Measurements from ENCODE around the gene CHRNA10. TPM values are rescaled to one million over a fixed set of nuclear protein-coding genes. Genes with fewer than 3 reads are reported as not detected.
"Not testable (repeated sequence)": the region's sequence is repeated elsewhere in the genome, so short reads cannot be mapped to it uniquely, and the experiment has no call there.

Gene CHRNA10
- total RNA-seq, 2 experiments from 2014 or later = 2.6 to 3.3 TPM

DNA sequence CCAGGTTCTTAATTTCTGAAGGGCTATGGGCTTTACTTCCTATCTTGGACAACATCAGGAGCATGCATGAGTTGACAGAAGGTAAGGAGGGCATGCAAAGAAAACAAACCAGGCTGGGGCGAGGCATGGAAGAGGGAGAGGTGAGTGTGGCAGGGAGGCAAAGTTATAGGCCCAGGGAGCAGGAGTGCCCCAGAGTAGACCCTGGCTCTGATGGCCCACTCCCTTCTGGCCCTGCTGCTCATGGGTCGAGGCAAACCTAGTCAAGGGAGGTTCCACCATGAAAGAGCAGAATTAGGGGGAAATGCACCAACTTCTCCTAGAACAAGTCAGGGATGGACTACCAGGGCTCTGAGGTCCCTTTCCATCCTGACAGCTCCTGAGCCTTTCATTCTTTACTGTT, 10.2 kb downstream of the CHRNA10 start:
- Histone ChIP-seq H3K4me2 (ENCODE audit: low read length) (no peak overlapping the region), H3K79me2 (ENCODE audit: insufficient read depth, low read depth, low read length) (no peaks in the 10 kb centered on the region), H3K27ac (ENCODE audit: low read depth, low read length, poor library complexity, severe bottlenecking) (no peak overlapping the region), H2AFZ (ENCODE audit: low read length) (no peak overlapping the region), H3K9me2 (ENCODE audit: insufficient read depth, low read length) (no peaks in the 10 kb centered on the region), H3K4me3 (ENCODE audit: low read depth, low read length, poor library complexity, severe bottlenecking) (no peak overlapping the region), H3K4me1 (ENCODE audit: insufficient read depth, low read length, poor library complexity, severe bottlenecking) (no peaks in the 10 kb centered on the region), H3K9me3 (ENCODE audit: low read length) (no peaks in the 10 kb centered on the region), H3K36me3 (ENCODE audit: insufficient read depth, low read length) (peaks cover 7% of the 10 kb centered on the region; the same call in 1 of the 2 replicates), H4K20me1 (ENCODE audit: insufficient read depth, low read length) (no peaks in the 10 kb centered on the region)
- intact Hi-C loops (cut with micrococcal nuclease; ENCODE audit: unreplicated experiment) = no loop called here
- TF ChIP-seq, protein P1, sequence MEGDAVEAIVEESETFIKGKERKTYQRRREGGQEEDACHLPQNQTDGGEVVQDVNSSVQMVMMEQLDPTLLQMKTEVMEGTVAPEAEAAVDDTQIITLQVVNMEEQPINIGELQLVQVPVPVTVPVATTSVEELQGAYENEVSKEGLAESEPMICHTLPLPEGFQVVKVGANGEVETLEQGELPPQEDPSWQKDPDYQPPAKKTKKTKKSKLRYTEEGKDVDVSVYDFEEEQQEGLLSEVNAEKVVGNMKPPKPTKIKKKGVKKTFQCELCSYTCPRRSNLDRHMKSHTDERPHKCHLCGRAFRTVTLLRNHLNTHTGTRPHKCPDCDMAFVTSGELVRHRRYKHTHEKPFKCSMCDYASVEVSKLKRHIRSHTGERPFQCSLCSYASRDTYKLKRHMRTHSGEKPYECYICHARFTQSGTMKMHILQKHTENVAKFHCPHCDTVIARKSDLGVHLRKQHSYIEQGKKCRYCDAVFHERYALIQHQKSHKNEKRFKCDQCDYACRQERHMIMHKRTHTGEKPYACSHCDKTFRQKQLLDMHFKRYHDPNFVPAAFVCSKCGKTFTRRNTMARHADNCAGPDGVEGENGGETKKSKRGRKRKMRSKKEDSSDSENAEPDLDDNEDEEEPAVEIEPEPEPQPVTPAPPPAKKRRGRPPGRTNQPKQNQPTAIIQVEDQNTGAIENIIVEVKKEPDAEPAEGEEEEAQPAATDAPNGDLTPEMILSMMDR (conservative IDR thresholded peaks at IDR 0.05; ENCODE audit: low read length) = no peak
- no peak for TF ChIP-seq EZH2phosphoT487 (IDR thresholded peaks at IDR 0.05; ENCODE audit: borderline replicate concordance, low read depth, low read length)
- BruUV-seq (replicated peaks) = no TSS peak
- CTCF ChIA-PET (ENCODE audit: unreplicated experiment) = no interaction called here
- POLR2A ChIA-PET = no interaction called here
- no peak for DNase-seq (ENCODE audit: low spot score)

DNA sequence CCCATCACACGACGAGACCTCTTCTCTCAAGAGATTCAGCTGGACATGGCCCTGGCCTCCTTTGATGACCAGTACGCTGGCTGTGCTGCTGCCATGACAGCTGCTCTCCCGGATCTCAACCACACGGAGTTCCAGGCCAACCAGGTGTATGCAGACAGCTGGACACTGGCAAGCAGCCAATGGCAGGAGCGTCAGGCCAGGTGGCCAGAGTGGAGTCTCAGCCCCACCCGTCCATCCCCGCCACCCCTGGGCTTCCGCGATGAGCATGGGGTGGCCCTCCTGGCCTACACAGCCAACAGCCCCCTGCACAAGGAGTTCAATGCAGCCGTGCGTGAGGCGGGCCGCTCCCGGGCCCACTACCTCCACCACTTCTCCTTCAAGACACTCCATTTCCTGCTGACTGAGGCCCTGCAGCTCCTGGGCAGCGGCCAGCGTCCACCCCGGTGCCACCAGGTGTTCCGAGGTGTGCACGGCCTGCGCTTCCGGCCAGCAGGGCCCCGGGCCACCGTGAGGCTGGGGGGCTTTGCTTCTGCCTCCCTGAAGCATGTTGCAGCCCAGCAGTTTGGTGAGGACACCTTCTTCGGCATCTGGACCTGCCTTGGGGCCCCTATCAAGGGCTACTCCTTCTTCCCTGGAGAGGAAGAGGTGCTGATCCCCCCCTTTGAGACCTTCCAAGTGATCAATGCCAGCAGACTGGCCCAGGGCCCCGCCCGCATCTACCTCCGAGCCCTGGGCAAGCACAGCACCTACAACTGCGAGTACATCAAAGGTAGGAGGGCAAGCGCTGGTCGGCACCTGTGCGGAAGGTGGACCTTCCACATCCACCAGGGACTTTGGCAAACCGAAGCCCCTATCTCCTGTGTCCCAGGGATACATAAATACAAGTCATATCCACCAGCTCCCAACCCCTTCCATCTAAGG, 11.3 kb downstream of the CHRNA10 start:
- TF ChIP-seq, protein P1 (conservative IDR thresholded peaks at IDR 0.05; ENCODE audit: low read length) = no peak
- no peak for TF ChIP-seq EZH2phosphoT487 (IDR thresholded peaks at IDR 0.05; ENCODE audit: borderline replicate concordance, low read depth, low read length)
- CTCF ChIA-PET (ENCODE audit: unreplicated experiment) = no interaction called here
- H3K9me3 ChIP-seq (ENCODE audit: low read length) = no peaks in the 10 kb centered on the region
- POLR2A ChIA-PET = no interaction called here
- no TSS peak for BruUV-seq (replicated peaks)
- no peaks in the 10 kb centered on the region for H4K20me1 ChIP-seq (ENCODE audit: insufficient read depth, low read length)
- no peak overlapping the region for H2AFZ ChIP-seq (ENCODE audit: low read length)
- H3K4me3 ChIP-seq (ENCODE audit: low read depth, low read length, poor library complexity, severe bottlenecking) = no peak overlapping the region
- 0 out of 2 replicates have a peak, but pooled peaks cover 3% of the 10 kb centered on the region for H3K36me3 ChIP-seq (ENCODE audit: insufficient read depth, low read length)
- H3K4me1 ChIP-seq (ENCODE audit: insufficient read depth, low read length, poor library complexity, severe bottlenecking) = no peaks in the 10 kb centered on the region
- no peak overlapping the region for H3K27ac ChIP-seq (ENCODE audit: low read depth, low read length, poor library complexity, severe bottlenecking)
- H3K79me2 ChIP-seq (ENCODE audit: insufficient read depth, low read depth, low read length) = no peaks in the 10 kb centered on the region
- H3K4me2 ChIP-seq (ENCODE audit: low read length) = no peak overlapping the region
- intact Hi-C loops (cut with micrococcal nuclease; ENCODE audit: unreplicated experiment) = no loop called here
- no peak for DNase-seq (ENCODE audit: low spot score)
- no peaks in the 10 kb centered on the region for H3K9me2 ChIP-seq (ENCODE audit: insufficient read depth, low read length)

DNA sequence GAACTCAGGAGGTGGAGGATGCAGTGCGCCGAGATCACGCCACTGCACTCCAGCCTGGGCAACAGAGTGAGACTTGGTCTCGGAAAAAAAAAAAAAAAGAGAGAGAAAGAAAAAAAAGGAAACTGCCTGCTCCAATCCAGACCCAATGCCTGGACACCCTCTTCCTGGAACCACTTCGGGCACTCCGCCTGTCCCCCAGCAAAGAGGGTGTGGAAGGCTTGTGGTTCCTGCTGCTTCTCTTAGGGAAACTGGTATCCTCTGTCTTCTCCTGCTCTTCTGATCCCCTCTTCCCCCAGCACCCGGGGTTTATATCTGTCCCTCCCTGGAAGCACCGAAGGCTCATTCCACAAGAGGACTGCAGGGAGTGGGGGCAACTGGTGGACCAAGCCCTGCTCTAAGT, 12.9 kb downstream of the CHRNA10 start:
- no peak for DNase-seq (ENCODE audit: low spot score)
- Histone ChIP-seq H3K9me3 (ENCODE audit: low read length) (no peaks in the 10 kb centered on the region), H3K36me3 (ENCODE audit: insufficient read depth, low read length) (no peaks in the 10 kb centered on the region), H3K27ac (ENCODE audit: low read depth, low read length, poor library complexity, severe bottlenecking) (no peak overlapping the region), H2AFZ (ENCODE audit: low read length) (no peak overlapping the region), H4K20me1 (ENCODE audit: insufficient read depth, low read length) (no peaks in the 10 kb centered on the region), H3K4me1 (ENCODE audit: insufficient read depth, low read length, poor library complexity, severe bottlenecking) (no peaks in the 10 kb centered on the region), H3K4me3 (ENCODE audit: low read depth, low read length, poor library complexity, severe bottlenecking) (no peak overlapping the region), H3K4me2 (ENCODE audit: low read length) (no peak overlapping the region), H3K79me2 (ENCODE audit: insufficient read depth, low read depth, low read length) (no peaks in the 10 kb centered on the region), H3K9me2 (ENCODE audit: insufficient read depth, low read length) (no peaks in the 10 kb centered on the region)
- intact Hi-C loops (cut with micrococcal nuclease; ENCODE audit: unreplicated experiment) = no loop called here
- ChIA-PET CTCF (ENCODE audit: unreplicated experiment) (no interaction called here), POLR2A (interaction anchor here (0.5 kb wide), 1 partner anchor 140 kb away, joined by 3 read pairs; no protein-coding TSS in a partner anchor)
- TF ChIP-seq EZH2phosphoT487 (IDR thresholded peaks at IDR 0.05; ENCODE audit: borderline replicate concordance, low read depth, low read length) = no peak
- TF ChIP-seq, protein P1 (conservative IDR thresholded peaks at IDR 0.05; ENCODE audit: low read length) = no peak
- BruUV-seq (replicated peaks) = no TSS peak

DNA sequence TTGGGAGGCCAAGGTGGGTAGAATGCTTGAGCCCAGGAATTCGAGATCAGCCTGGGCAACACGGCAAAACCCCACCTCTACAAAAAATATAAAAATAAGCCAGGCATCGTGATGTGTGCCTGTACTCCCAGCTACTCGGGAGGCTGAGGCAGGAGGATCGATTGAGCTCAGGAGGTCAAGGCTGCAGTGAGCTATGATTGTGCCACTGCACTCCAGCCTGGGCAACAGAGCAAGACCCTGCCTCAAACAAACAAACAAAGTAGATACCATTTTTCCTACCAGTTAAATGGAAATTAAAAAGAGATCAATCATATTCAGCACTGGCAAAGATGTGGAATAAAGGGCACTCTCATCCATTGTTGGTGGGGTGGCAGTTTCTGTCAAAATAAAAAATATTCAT, 13.9 kb downstream of the CHRNA10 start:
- BruUV-seq (replicated peaks); H3K36me3 ChIP-seq (ENCODE audit: insufficient read depth, low read length); H3K4me1 ChIP-seq (ENCODE audit: insufficient read depth, low read length, poor library complexity, severe bottlenecking); H3K27ac ChIP-seq (ENCODE audit: low read depth, low read length, poor library complexity, severe bottlenecking); H3K4me3 ChIP-seq (ENCODE audit: low read depth, low read length, poor library complexity, severe bottlenecking); DNase-seq (ENCODE audit: low spot score); H4K20me1 ChIP-seq (ENCODE audit: insufficient read depth, low read length); H3K4me2 ChIP-seq (ENCODE audit: low read length); H3K9me2 ChIP-seq (ENCODE audit: insufficient read depth, low read length); CTCF ChIA-PET (ENCODE audit: unreplicated experiment); H3K79me2 ChIP-seq (ENCODE audit: insufficient read depth, low read depth, low read length); POLR2A ChIA-PET; H2AFZ ChIP-seq (ENCODE audit: low read length); H3K9me3 ChIP-seq (ENCODE audit: low read length); intact Hi-C loops (cut with micrococcal nuclease; ENCODE audit: unreplicated experiment): not testable (repeated sequence)

Data from OCI-LY7 (cell line).